Mammary epithelial cell (primary cell): Measurements from ENCODE around the gene GAK.

Experiments
- CTCF ChIP-seq, 2 donors: IDR thresholded peaks in 1 of 2; conservative IDR thresholded peaks in 1 of 2; 2 replicates each; pipeline ENCODE4 v1.5.1; 2011 to 2012; ENCODE audit warnings: inconsistent platforms in 2 of 2, low read length in 2 of 2, mild to moderate bottlenecking in 2 of 2, control low read depth in 1 of 2, low read depth in 1 of 2; ENCODE audit not compliant: insufficient read depth in 1 of 2; ENCODE audit errors: extremely low read depth in 1 of 2
- EZH2 ChIP-seq: IDR thresholded peaks from 2 replicates; pipeline ENCODE4 v1.6.1; 2012; ENCODE audit warnings: low read length, inconsistent platforms, borderline replicate concordance

GRCh38 chr4:926538-926937 is 5.6 kb downstream of the GAK start:
- TF ChIP-seq CTCF (conservative IDR thresholded peaks at IDR 0.05 in 1 of 2, IDR thresholded peaks at IDR 0.05 in 1 of 2; ENCODE audit: extremely low read depth in 1 of 2, insufficient read depth in 1 of 2, low read depth in 1 of 2, low read length in 2 of 2), result peak; percentile 9 to 21
- TF ChIP-seq EZH2, result no peak
